Body of pancreas (tissue), 4 donors: ENCODE data around the gene RHOT2.

Experiments used
- CTCF ChIP-seq, 7 experiments: fragments of 450-650 bp in 4 of 7; fragments of 200-600 bp in 3 of 7; sonication (generic) in 3 of 7; IDR thresholded peaks; one replicate each; pipeline ENCODE4 v1.5.1; 2016 to 2019; ENCODE audit warnings: antibody characterized with exemption in 7 of 7
- POLR2A ChIP-seq, 3 donors: fragments of 450-650 bp; IDR thresholded peaks; one replicate each; pipeline ENCODE4 v1.6.1; 2016; ENCODE audit warnings: antibody characterized with exemption in 3 of 3, mild to moderate bottlenecking in 2 of 3

- TF ChIP-seq CTCF (IDR thresholded peaks at IDR 0.05) (no peak), POLR2A (IDR thresholded peaks at IDR 0.05) (no peak)
Measured at GRCh38 chr16:704552-705380, 36.8 kb downstream of the RHOT2 start.
